K562 (cell line): ENCODE data around the gene KIF12. TPM values are rescaled to one million over a fixed set of nuclear protein-coding genes. Genes with fewer than 3 reads are reported as not detected.
A peak's percentile ranks its signal among the peaks of the same experiment; 100 is the strongest.

Source experiments
- ATAC-seq: fragments of 200-7000 bp; cut with Tn5 transposase; 3 replicates; pipeline ENCODE4 v1.9.1; 2020; ENCODE audit warnings: moderate library complexity
- BruUV-seq: library from RNA; stranded (reverse); fragments of 400-500 nt; replicated peaks from 2 replicates; lab custom pipeline; 2021; lab: Mats Ljungman, UMichigan
- CTCF ChIA-PET: fragments of 300-600 bp; formaldehyde crosslinking; extraction: SDS; loops from one replicate; lab custom pipeline; 2021; ENCODE audit warnings: low intra/inter-chr PET ratio; lab: Yijun Ruan, JAX
- POLR2A ChIA-PET: fragments of 300-600, 350-650 bp; sonication (Branson Sonifier 250); formaldehyde crosslinking; extraction: SDS; loops from one replicate; lab custom pipeline; 2021; ENCODE audit warnings: antibody characterized with exemption, inconsistent platforms; lab: Yijun Ruan, JAX
- DNase-seq, 4 experiments: peaks; one replicate each; pipeline versions ENCODE4 v3.0.0 to v3.0.0-alpha.2; 2011 to 2018; ENCODE audit warnings: low spot score in 3 of 4, mixed read lengths in 3 of 4; ENCODE audit errors: extremely low read depth in 1 of 4
- FAIRE-seq: peaks from 2 replicates; lab custom pipeline; 2011; peaks lifted over from hg19 to GRCh38; lab: Jason Lieb, UNC
- H2AFZ ChIP-seq: 2 replicates; pipeline ENCODE4 v1.6.0; 2011; ENCODE audit warnings: low read depth, low read length, control low read depth, inconsistent platforms
- H3K27ac ChIP-seq: fragments of 200-600 bp; 3 replicates; pipeline ENCODE4 v1.8.0; 2011; ENCODE audit warnings: low read depth, mild to moderate bottlenecking, control low read depth, inconsistent platforms, low read length, moderate library complexity, mixed read lengths; ENCODE audit errors: extremely low read depth
- H3K27me3 ChIP-seq, 2 experiments: fragments of 300-600 bp in 1 of 2; 2 replicates in 1 of 2; 3 replicates in 1 of 2; pipeline versions ENCODE4 v1.6.0 to v1.8.0; 2011; ENCODE audit warnings: inconsistent platforms in 2 of 2, low read length in 2 of 2, mild to moderate bottlenecking in 1 of 2, mixed read lengths in 1 of 2, moderate library complexity in 1 of 2; ENCODE audit not compliant: control insufficient read depth in 2 of 2, insufficient read depth in 2 of 2
- H3K36me3 ChIP-seq: fragments of 300-600 bp; 3 replicates; pipeline ENCODE4 v1.8.0; 2011; ENCODE audit warnings: mild to moderate bottlenecking, low read length, inconsistent platforms; ENCODE audit not compliant: control insufficient read depth, insufficient read depth
- H3K4me1 ChIP-seq, 2 experiments: fragments of 200-600 bp in 1 of 2; replicated peaks in 1 of 2; 2 replicates in 1 of 2; 3 replicates in 1 of 2; pipeline versions ENCODE4 v1.5.1 to v1.8.0; 2011; ENCODE audit warnings: inconsistent platforms in 2 of 2, low read length in 2 of 2, mild to moderate bottlenecking in 1 of 2, mixed read lengths in 1 of 2, moderate library complexity in 1 of 2; ENCODE audit not compliant: control insufficient read depth in 2 of 2, insufficient read depth in 2 of 2
- H3K4me2 ChIP-seq: 2 replicates; pipeline ENCODE4 v1.6.1; 2011; ENCODE audit warnings: low read length, control low read depth, inconsistent platforms, mixed read lengths; ENCODE audit not compliant: insufficient read depth
- H3K4me3 ChIP-seq: fragments of 200-600 bp; sonication (generic), shearing (Covaris generic); 2 replicates; pipeline ENCODE4 v1.5.1; 2016; ENCODE audit warnings: control low read depth, inconsistent platforms
- H3K79me2 ChIP-seq: fragments of 200-600 bp; 3 replicates; pipeline ENCODE4 v1.8.0; 2011; ENCODE audit warnings: low read length, inconsistent platforms; ENCODE audit not compliant: control insufficient read depth, insufficient read depth
- H3K9ac ChIP-seq, 2 experiments: 2 replicates each; pipeline versions ENCODE4 v1.6.0 to v1.6.1; 2011; ENCODE audit warnings: low read depth in 2 of 2, low read length in 2 of 2, control low read depth in 1 of 2, inconsistent platforms in 1 of 2, mild to moderate bottlenecking in 1 of 2, mixed read lengths in 1 of 2; ENCODE audit not compliant: insufficient read depth in 1 of 2
- H3K9me1 ChIP-seq: one replicate; pipeline ENCODE4 v1.6.0; 2011; ENCODE audit warnings: inconsistent platforms, mild to moderate bottlenecking, low read length, moderate library complexity; ENCODE audit not compliant: control insufficient read depth, insufficient read depth
- H3K9me3 ChIP-seq: replicated peaks from 2 replicates; pipeline ENCODE4 v1.5.1; 2011; ENCODE audit warnings: low read depth, low read length, inconsistent platforms; ENCODE audit not compliant: control insufficient read depth, insufficient read depth
- H4K20me1 ChIP-seq: replicated peaks from 2 replicates; pipeline ENCODE4 v1.6.1; 2011; ENCODE audit warnings: low read length, inconsistent platforms, mixed read lengths; ENCODE audit not compliant: control insufficient read depth, insufficient read depth
- C11orf30 ChIP-seq: fragments of 450-650 bp; IDR thresholded peaks from 2 replicates; pipeline ENCODE4 v1.6.1; 2016; ENCODE audit warnings: low read depth, mild to moderate bottlenecking
- GTF2E2 ChIP-seq: fragments of 200-800 bp; sonication (Bioruptor generic); IDR thresholded peaks from 2 replicates; pipeline ENCODE4 v1.6.1; 2016; ENCODE audit warnings: missing genetic modification characterization, missing compliant biosample characterization
- WGBS: fragments of 100-300 bp; shearing (Covaris generic); methylation state at CpG from one replicate; pipeline ENCODE4 v1.1.6; 2016; ENCODE audit warnings: low coverage, mixed read lengths; ENCODE audit not compliant: insufficient coverage; ENCODE audit errors: missing lambda C conversion rate; 5-methylcytosine and 5-hydroxymethylcytosine counted together
- in situ Hi-C: fragments of 300-500 bp; cut with MboI; formaldehyde crosslinking; loops from 4 replicates; pipeline ENCODE4 v1.15.0; 2018; ENCODE audit warnings: inconsistent platforms, mixed read lengths
- intact Hi-C: fragments of 100-400 bp; cut with micrococcal nuclease; formaldehyde crosslinking; loops from 2 replicates; pipeline ENCODE4 v1.14.2; 2022
- polyA plus RNA-seq, 8 experiments: library from polyadenylated mRNA; depleted of rRNA in 4 of 8; stranded (reverse) in 5 of 8; unstranded in 3 of 8; fragments of >200 nt; fragmentation: Nextera tagmentation in 2 of 8; fragmentation: Illumina TruSeq in 1 of 8; extraction: Ambion mirVana in 2 of 8; extraction: Trizol in 1 of 8; gene quantifications; 2 replicates each; pipeline versions ENCODE4 v1.2.1 to v1.2.3, GENCODE V29; 2011 to 2014; ENCODE audit warnings: inconsistent platforms in 1 of 8, missing spikeins in 1 of 8
- total RNA-seq, 7 experiments: library from RNA; depleted of rRNA in 6 of 7; stranded (reverse); fragments of >200 nt in 6 of 7; fragmentation: Illumina TruSeq in 2 of 7; extraction: Trizol in 2 of 7; gene quantifications; 2 replicates each; pipeline versions ENCODE4 v1.2.1 to v1.2.3, GENCODE V29; 2011 to 2021; ENCODE audit warnings: low replicate concordance in 1 of 7

KIF12 gene
- total and polyA plus RNA-seq, 9 of the 15 experiments (the other 6 are each of a cell fraction or from before 2014, with no cell fraction given) = not detected

- ATAC-seq (no peak), FAIRE-seq (no peak)
- intact Hi-C loops = no loop called here
- Histone ChIP-seq H3K4me3 (no peak overlapping the region), H3K27me3 (peaks cover 8 to 34% of the 10 kb centered on the region in 2 experiments; a peak in 4 of 5 replicates), H3K79me2 (no peaks in the 10 kb centered on the region), H3K4me2 (no peak overlapping the region)
- BruUV-seq = no TSS peak
- CTCF ChIA-PET = no interaction called here
- TF ChIP-seq GTF2E2 (tag) (no peak), C11orf30 (peak; percentile 26)
- TF ChIP-seq, all 486 proteins: peak for 1
- in situ Hi-C loops = no loop called here
- WGBS = under 1% methylated on average over 16 of the region's 16 CpGs
- Histone ChIP-seq H4K20me1 (no peaks in the 10 kb centered on the region), H3K4me1 (no peaks in the 10 kb centered on the region), H2AFZ (no peak overlapping the region), H3K9ac (no peak overlapping the region; a peak in 1 of 4 replicates), H3K9me3 (no peaks in the 10 kb centered on the region), H3K9me1 (no peaks in the 10 kb centered on the region), H3K36me3 (no peaks in the 10 kb centered on the region), H3K27ac (no peak overlapping the region)
- DNase-seq = no peak
- POLR2A ChIA-PET = interaction anchor here (1.0 to 1.5 kb wide), 2 partner anchors 11 to 134 kb away, joined by 4 to 5 read pairs; no protein-coding TSS in a partner anchor
Measured at GRCh38 chr9:114121227-114122135, 22.4 kb upstream of the KIF12 start.
